HG03025 (cell line): ENCODE results near the gene RABIF.
"Not testable (repeated sequence)": the region's sequence is repeated elsewhere in the genome, so short reads cannot be mapped to it uniquely, and the experiment has no call there.

ENCODE experiments used
- ATAC-seq: cut with Tn5 transposase; IDR thresholded peaks from one replicate; pipeline ENCODE4 v1.9.1; 2021; ENCODE audit warnings: mild to moderate bottlenecking, moderate library complexity; ENCODE audit not compliant: unreplicated experiment, low FRiP score

RABIF gene

DNA sequence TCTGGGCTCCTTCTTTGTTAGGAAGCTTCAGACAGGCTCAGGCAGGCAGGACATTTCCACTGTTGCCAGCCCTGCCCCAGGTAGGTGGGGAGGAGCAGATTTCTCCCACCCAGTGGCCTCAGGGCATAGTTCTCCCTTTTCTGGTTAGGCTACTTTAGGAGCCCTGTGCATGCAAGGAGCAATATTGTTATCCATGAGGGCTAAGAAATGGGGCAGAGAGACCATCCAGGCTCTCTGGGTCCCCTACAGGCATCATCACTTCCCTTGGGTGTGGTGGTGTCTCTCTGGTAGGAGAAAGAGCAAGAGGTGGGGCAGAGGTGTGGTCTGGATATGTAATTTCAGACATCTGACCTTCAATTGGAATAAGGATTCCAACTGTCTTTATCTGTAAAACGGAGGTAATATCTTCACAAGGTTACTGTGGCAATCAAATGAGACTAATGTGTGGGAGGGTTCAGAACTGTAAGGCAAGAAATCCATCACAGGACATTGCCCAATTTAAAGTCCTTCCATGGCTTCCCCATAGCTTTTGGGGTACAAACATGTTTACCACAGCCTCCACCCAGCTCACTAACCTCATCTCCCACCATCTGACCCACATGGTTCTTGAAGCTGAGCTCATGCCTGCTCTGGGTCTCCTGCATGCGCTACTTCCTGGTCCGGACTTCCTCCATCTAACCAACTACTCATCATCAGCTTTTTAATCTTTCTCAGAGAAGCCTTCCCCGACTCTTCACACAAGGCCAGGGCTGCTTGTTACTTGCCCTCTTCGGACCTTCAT is 52.1 kb downstream of the RABIF start:
- ATAC-seq: no peak

DNA sequence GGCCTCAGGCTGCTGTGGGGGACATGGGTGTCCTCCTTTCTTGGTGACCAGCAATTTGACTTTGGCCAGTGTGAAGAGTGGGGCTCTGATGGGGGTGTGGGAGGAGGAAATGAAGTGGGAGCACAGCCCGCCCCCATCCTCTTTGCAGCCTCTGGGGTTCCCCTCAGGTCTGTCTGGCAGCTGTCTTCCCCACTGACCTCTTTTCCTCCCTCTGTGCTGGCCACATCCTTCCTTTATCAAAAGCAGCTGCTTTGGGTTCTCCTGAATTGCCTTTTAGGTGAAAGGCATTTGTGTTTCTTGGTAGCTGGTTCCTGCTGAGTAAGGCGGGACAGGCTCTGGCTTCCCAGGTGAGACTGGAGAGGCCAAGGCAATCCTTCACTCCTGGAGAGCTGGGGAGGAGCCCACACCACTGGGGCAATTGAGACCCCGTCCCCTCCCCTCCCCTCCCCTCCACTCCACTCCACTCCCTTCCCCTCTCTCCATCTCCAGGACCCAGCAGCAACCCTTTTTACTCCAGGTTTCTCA is 53.3 kb downstream of the RABIF start:
- no peak for ATAC-seq

DNA sequence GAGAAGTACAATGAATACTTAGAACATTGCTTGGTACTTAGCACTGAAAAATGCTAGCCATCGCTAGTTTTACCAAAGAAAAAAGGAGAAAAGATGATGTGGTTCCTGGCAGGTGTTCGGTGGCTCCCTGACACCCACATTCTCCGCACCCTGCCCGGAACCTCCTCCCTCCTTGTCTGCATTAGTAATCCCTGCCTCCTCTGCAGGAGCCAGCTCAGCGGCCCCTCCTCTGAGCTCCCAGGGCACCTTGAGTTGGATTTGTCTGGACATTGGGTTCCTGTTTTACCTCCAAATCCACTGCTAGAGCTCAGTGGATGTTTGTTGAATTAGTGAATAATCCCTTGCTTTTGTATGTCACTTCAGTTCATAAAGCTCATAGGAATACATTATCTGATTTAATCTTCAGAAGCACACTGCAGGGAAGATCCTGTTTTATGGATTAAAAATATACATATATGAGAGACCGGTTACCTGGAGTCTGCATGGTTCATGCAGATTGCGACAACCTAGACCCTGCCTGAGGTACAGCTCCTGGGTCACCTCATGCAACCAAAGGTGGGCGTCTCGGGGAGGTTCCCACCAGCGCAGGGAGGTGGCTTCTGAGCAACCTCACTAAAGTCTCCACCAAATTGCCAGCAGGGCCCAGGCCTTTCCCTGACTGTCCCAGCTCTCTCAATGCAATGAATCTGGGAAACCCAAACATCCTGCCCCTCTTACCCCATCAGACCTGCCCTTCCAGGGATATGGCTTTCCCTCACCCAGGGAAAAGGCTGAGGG is 54.0 kb downstream of the RABIF start:
- ATAC-seq: no peak

DNA sequence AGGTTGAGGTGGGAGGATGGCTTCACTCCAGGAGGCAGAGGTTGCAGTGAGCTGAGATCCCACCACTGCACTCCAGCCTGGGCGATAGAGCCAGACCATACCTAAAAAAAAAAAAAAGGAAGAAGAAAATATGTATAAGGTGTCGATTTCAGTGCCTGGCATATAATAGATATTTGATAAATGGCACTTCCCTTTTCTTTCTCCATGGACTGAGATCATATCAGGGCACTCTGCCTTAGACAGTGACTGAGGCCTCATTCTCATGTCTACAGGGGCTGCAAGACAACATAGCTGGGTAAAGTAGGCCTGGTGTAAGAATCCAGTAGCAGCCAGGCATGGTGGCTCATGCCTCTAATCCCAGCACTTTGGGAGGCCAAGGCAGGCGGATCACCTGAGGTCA is 57.0 kb downstream of the RABIF start:
- no peak for ATAC-seq

DNA sequence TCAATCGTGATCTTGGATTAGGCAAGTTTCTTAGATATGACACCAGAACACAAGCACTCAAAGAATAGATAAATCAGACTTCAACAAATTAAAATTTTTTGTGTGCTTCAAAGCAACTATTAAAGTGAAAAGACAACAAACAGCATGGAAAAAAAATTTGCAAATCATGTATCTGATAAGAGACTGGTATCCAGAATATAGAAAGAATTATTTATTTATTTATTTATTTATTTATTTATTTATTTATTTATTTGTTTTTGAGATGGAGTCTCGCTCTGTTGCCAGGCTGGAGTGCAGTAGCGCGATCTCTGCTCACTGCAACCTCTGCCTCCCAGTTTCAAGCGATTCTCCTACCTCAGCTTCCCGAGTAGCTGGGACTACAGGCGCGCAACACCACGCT is 59.7 kb downstream of the RABIF start:
- not testable (repeated sequence) for ATAC-seq
